ENCODE measurements around the gene KCNT1.

Gene KCNT1

GRCh38 chr9:135830496-135830895, 128.5 kb downstream of the KCNT1 start:
- Histone ChIP-seq H3K36me3 (ENCODE audit: control insufficient read depth, insufficient read depth, low read length) (0 out of 2 replicates have a peak, but pooled peaks cover 7% of the 10 kb centered on the region), H3K27ac (ENCODE audit: low read depth, low read length) (no peak overlapping the region), H3K4me1 (ENCODE audit: control insufficient read depth, insufficient read depth, low read length) (no peaks in the 10 kb centered on the region), H3K27me3 (ENCODE audit: control insufficient read depth, insufficient read depth, low read length) (no peaks in the 10 kb centered on the region), H3K9me3 (ENCODE audit: control insufficient read depth, insufficient read depth, low read length) (no peaks in the 10 kb centered on the region), H3K9ac (ENCODE audit: low read depth, low read length) (no peak overlapping the region), H3K4me3 (ENCODE audit: low read depth, low read length) (no peak overlapping the region)

- Histone ChIP-seq H3K27ac (ENCODE audit: low read depth, low read length) (no peak overlapping the region), H3K4me3 (ENCODE audit: low read depth, low read length) (no peak overlapping the region), H3K27me3 (ENCODE audit: control insufficient read depth, insufficient read depth, low read length) (no peaks in the 10 kb centered on the region), H3K36me3 (ENCODE audit: control insufficient read depth, insufficient read depth, low read length) (no peaks in the 10 kb centered on the region), H3K9ac (ENCODE audit: low read depth, low read length) (no peak overlapping the region), H3K4me1 (ENCODE audit: control insufficient read depth, insufficient read depth, low read length) (no peaks in the 10 kb centered on the region), H3K9me3 (ENCODE audit: control insufficient read depth, insufficient read depth, low read length) (no peaks in the 10 kb centered on the region)
Measured at GRCh38 chr9:135833864-135834263, 131.9 kb downstream of the KCNT1 start.

DNA sequence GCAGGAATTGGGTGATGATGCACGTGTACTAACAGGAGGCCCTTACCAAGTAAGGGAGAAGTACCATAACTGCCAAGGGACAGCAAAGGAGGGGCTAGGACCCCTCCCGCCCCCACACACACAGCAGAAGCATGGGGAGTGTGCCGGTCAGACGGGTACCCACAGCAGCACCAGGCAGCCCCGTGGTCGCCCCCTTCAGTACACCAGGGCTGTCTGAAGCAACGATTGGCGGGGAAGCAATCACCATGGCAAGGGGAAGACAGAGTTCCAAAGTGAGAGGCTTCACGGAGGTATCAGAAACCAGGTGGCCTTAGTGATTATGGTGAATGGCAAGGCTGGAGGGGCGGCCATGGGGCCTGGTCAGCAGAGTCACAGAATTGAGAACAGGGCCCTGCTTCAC, 133.1 kb downstream of the KCNT1 start:
- Histone ChIP-seq H3K9me3 (ENCODE audit: control insufficient read depth, insufficient read depth, low read length) (no peaks in the 10 kb centered on the region), H3K36me3 (ENCODE audit: control insufficient read depth, insufficient read depth, low read length) (no peaks in the 10 kb centered on the region), H3K4me1 (ENCODE audit: control insufficient read depth, insufficient read depth, low read length) (no peaks in the 10 kb centered on the region)

DNA sequence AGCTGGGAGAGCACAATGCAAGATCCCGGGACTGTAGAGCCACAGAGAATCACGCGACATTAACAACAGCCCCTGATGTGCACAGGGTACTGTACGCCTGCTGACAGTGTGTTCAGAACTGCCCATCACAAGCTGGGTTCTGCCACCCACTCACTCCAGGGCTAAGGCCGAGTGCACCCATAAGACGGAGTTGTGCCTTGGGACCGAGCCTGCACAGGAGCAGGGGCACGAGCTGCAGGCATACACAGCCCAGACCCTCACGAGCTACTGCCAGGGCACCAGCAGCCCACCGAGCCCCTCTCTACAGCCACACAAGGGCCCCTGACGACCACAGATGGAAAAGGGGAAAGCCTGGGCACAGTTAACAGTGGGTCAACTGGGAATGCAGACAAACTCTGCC, 137.5 kb downstream of the KCNT1 start:
- Histone ChIP-seq H3K9ac (ENCODE audit: low read depth, low read length) (no peak overlapping the region), H3K4me3 (ENCODE audit: low read depth, low read length) (no peak overlapping the region), H3K9me3 (ENCODE audit: control insufficient read depth, insufficient read depth, low read length) (no peaks in the 10 kb centered on the region), H3K27me3 (ENCODE audit: control insufficient read depth, insufficient read depth, low read length) (no peaks in the 10 kb centered on the region), H3K27ac (ENCODE audit: low read depth, low read length) (no peak overlapping the region), H3K36me3 (ENCODE audit: control insufficient read depth, insufficient read depth, low read length) (peaks cover 3% of the 10 kb centered on the region), H3K4me1 (ENCODE audit: control insufficient read depth, insufficient read depth, low read length) (0 out of 2 replicates have a peak, but pooled peaks cover 11% of the 10 kb centered on the region)

More for the DNA sequence above, 133.1 kb downstream of the KCNT1 start:
- Histone ChIP-seq H3K9ac (ENCODE audit: low read depth, low read length) (no peak overlapping the region), H3K27ac (ENCODE audit: low read depth, low read length) (no peak overlapping the region), H3K4me3 (ENCODE audit: low read depth, low read length) (no peak overlapping the region), H3K27me3 (ENCODE audit: control insufficient read depth, insufficient read depth, low read length) (no peaks in the 10 kb centered on the region)

- Histone ChIP-seq H3K36me3 (ENCODE audit: control insufficient read depth, insufficient read depth, low read length) (peaks cover 3% of the 10 kb centered on the region), H3K9me3 (ENCODE audit: control insufficient read depth, insufficient read depth, low read length) (no peaks in the 10 kb centered on the region), H3K27ac (ENCODE audit: low read depth, low read length) (no peak overlapping the region), H3K9ac (ENCODE audit: low read depth, low read length) (no peak overlapping the region), H3K27me3 (ENCODE audit: control insufficient read depth, insufficient read depth, low read length) (no peaks in the 10 kb centered on the region), H3K4me3 (ENCODE audit: low read depth, low read length) (no peak overlapping the region), H3K4me1 (ENCODE audit: control insufficient read depth, insufficient read depth, low read length) (0 out of 2 replicates have a peak, but pooled peaks cover 11% of the 10 kb centered on the region)
Measured at GRCh38 chr9:135840107-135840506, 138.1 kb downstream of the KCNT1 start.

DNA sequence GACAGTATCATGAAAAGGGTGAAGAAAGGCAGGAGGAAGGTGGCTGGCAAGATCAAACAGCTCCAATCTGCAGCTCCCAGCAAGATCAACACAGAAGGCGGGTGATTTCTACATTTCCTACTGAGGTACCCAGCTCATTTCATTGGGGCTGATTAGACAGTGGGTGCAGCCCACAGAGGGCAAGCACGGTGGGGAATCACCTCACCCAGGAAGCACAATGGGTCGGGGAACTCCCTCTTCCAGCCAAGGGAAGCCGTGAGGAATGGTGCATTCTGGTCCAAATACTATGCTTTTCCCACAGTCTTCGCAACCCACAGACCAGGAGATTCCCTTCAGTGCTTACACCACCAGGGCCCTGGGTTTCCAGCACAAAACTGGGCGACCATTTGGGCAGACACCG, 138.6 kb downstream of the KCNT1 start:
- H3K4me3 ChIP-seq (ENCODE audit: low read depth, low read length): no peak overlapping the region
- peaks cover 3% of the 10 kb centered on the region for H3K36me3 ChIP-seq (ENCODE audit: control insufficient read depth, insufficient read depth, low read length)
- H3K9ac ChIP-seq (ENCODE audit: low read depth, low read length): no peak overlapping the region
- no peak overlapping the region for H3K27ac ChIP-seq (ENCODE audit: low read depth, low read length)
- H3K4me1 ChIP-seq (ENCODE audit: control insufficient read depth, insufficient read depth, low read length): 0 out of 2 replicates have a peak, but pooled peaks cover 11% of the 10 kb centered on the region
- H3K9me3 ChIP-seq (ENCODE audit: control insufficient read depth, insufficient read depth, low read length): no peaks in the 10 kb centered on the region
- no peaks in the 10 kb centered on the region for H3K27me3 ChIP-seq (ENCODE audit: control insufficient read depth, insufficient read depth, low read length)
